HT1080 (cell line): Measurements from ENCODE around the gene OTOA. TPM values are rescaled to one million over a fixed set of nuclear protein-coding genes. Genes with fewer than 3 reads are reported as not detected.
"Not testable (repeated sequence)": the region's sequence is repeated elsewhere in the genome, so short reads cannot be mapped to it uniquely, and the experiment has no call there.

ENCODE experiments used
- DNase-seq: peaks from one replicate; pipeline ENCODE4 v3.0.0-alpha.2; 2015; ENCODE audit warnings: low read depth
- total RNA-seq: library from RNA; depleted of rRNA; stranded (reverse); fragments of >200 nt; shearing (Covaris generic); gene quantifications from 2 replicates; pipeline ENCODE4 v1.2.3, GENCODE V29; 2014

The OTOA gene
- total RNA-seq, 1 experiment from 2014 or later, result 0.11 TPM

- no peak for DNase-seq
These were observed 24.3 kb upstream of the OTOA start for GRCh38 chr16:21639493-21639892.

DNA sequence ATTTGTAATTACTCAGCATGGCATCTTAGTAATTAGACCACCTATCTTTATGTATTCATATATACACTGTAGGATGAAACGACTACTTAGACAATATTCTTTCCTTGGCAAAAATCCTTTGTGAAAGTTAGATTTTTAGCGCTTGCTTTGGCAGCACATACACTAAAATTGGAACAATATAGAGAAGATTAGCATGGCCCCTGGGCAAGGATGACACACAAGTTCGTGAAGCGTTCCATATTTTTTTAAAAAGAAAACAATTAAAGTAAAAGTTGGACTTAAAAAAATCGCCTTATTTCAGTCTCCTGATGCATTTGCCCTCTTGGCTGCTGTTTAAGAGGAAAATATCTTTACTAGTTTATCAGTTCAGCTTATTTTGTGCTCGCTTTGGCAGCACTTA, 21.9 kb upstream of the OTOA start:
- DNase-seq, result no peak

DNA sequence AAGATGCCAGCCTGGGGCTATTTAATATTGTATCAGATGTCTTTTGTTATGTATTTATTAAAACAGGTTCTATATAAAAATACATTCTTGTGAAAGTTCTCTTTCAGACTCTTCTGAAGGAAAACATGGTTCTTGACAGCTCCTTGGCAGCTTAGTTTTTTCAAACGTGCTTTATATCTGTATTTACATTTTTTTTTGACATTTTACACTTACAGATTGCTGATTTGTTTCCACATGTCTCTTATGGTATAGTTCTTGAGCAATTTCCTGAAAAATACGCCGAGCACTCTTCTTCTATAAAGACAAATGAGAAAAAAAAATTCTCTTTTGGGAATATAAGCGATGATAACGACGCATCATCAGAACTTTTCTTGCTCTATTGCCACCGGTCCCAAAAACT, 20.9 kb upstream of the OTOA start:
- no peak for DNase-seq

- no peak for DNase-seq
These were observed 20.0 kb upstream of the OTOA start for GRCh38 chr16:21643785-21644184.

- DNase-seq, result no peak
These were observed 19.1 kb upstream of the OTOA start for GRCh38 chr16:21644674-21645073.

DNA sequence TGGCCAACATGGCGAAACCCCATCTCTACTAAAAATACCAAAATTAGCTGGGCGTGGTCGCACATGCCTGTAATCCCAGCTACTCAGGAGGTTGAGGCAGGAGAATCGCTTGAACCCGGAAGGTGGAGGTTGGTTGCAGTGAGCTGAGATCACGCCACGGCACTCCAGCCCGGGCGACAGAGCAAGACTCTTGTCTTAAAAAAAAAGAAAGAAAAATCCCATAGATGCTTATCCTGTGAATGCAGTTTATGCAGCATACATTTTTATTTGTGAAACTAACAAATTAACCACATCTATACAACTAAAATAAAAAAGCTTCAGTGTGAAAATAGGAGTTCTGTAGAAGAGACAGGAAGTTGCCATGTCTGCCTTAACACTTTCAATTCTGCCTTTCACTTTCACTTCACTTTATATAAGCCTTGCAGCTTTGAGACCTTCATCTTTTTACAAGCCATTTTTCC, 18.5 kb upstream of the OTOA start:
- DNase-seq, result no peak

- no peak for DNase-seq
These were observed 17.7 kb upstream of the OTOA start for GRCh38 chr16:21646091-21646490.

DNA sequence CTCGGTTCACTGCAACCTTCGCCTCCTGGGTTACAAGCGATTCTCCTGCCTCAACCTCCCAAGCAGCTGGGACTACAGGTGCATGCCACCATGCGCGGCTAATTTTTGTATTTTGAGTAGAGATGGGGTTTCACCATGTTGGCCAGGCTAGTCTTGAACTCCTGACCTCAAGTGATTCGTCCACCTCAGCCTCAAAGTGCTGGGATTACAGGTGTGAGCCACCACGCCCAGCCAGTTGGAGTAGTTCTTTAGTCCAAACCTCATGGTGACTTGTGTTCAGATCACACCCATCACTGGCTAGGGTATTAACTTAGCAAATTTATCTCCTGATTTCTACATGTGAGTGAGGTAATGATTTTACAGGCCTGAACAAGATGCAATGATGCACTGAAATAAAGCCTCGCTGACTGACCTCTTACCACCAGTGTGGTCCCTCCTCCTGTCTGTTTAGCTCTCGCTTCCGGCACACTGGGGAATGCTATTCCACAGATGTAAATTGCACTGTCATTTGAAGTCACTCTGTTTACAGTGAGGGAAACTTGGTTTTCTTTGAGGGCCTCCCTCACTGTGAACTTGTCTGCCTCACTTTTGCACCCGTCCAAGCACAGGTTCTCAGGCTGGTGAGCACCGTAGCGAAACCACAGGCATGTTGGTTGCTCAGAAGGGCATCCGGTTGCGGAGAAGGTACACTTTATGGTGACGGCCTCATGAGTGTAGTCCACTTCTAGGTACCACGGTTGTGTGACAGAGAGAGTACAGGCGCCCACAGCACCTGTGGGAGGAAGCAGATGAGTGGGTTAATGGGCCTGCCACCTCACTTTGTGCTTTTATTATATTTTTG, 16.8 kb upstream of the OTOA start:
- peak; percentile 83 for DNase-seq

DNA sequence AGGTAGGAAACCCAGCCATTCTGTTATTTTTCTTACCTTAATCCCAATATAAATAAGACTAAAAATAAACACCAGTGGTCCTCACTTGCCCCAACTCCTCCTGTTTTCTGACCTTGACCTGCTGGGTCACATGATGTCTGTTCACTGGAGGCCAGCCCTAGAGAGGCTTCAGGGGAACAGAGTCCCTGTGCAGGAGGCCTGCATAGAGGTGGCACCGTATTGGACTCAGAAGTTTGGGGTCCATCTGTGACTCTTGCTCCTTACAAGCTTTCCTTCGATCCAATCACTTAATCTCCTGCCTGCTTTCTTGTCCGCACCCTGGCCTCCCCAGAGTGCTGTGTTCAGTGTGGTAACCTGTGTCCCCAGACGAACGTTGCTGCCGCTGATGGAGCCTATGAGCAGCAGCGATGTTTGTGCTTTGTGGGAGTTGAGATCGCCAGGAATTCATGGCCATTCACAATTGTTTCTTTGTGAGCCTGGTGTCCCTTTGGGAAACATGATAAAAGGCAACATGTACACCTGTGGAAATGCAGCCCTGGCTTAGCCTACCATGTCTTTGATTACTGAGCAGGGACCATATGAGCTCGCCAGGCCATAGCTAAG, 16.1 kb upstream of the OTOA start:
- DNase-seq, result no peak

GRCh38 chr16:21649826-21650406, 13.9 kb upstream of the OTOA start:
- DNase-seq, result not testable (repeated sequence)

- no peak for DNase-seq
These were observed 13.2 kb upstream of the OTOA start for GRCh38 chr16:21650521-21650920.

DNA sequence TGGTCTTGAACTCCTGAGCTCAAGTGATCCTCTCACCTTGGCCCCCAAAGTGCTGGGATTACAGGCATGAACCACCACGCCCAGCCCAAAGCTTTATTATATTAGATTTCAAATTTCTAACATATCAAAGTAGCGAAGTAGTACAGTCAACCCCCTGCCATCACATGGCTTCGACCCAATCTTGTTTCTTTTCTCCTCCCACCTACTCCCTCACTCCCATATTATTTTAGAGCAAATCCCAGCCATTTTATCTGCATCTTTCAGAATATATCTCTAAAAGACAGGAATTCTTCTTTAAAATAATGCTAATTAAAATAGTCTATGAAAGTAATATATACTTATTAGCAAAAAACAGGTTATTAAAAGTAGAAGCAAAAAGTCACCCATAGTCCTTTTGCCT, 12.3 kb upstream of the OTOA start:
- no peak for DNase-seq

GRCh38 chr16:21652453-21652852, 11.3 kb upstream of the OTOA start, which contains the start of gene IGSF6:
IGSF6 (minus strand) TSS chr16:21652608; CDS start chr16:21652598, 10 bp downstream.
- DNase-seq, result no peak

DNA sequence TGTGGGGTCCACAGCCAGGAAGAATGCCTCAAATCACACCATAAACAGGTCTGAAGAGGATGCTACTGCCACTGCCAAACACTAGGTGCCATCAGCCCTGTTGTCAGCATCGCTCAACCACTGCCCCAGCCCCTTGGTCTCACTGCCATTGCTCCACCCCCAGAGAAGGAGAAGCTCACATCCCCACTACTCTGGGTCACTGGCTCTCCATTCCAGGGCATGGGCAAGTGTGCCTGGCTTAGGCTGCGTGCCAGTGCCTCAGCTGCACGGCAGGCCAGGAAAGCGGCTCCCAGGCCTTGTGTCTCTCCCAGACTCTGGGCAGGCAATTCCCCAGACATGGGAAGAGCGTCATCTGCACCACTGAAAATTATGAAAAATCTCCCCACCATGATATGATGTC, 10.2 kb upstream of the OTOA start:
- no peak for DNase-seq

GRCh38 chr16:21654466-21654865, 9.3 kb upstream of the OTOA start:
- DNase-seq, result no peak

DNA sequence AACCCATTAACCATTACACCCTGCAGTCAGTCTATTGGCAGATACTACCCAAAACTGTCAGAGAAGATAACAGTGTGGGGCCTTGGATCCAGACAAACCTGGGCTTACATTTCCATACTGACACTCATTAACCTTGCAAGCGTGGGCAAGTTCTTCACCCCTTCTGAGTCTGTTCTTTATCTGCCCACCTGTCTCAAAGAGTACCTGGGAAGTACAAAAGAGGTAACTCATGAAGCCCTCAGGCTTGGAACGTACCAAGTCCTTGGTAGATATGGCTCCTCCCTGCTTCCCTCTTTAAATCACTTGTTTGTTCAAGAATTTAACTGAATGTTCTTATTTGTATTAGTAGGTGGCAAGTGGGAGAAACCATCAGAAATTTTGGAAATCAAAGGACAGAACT, 8.9 kb upstream of the OTOA start:
- no peak for DNase-seq

DNA sequence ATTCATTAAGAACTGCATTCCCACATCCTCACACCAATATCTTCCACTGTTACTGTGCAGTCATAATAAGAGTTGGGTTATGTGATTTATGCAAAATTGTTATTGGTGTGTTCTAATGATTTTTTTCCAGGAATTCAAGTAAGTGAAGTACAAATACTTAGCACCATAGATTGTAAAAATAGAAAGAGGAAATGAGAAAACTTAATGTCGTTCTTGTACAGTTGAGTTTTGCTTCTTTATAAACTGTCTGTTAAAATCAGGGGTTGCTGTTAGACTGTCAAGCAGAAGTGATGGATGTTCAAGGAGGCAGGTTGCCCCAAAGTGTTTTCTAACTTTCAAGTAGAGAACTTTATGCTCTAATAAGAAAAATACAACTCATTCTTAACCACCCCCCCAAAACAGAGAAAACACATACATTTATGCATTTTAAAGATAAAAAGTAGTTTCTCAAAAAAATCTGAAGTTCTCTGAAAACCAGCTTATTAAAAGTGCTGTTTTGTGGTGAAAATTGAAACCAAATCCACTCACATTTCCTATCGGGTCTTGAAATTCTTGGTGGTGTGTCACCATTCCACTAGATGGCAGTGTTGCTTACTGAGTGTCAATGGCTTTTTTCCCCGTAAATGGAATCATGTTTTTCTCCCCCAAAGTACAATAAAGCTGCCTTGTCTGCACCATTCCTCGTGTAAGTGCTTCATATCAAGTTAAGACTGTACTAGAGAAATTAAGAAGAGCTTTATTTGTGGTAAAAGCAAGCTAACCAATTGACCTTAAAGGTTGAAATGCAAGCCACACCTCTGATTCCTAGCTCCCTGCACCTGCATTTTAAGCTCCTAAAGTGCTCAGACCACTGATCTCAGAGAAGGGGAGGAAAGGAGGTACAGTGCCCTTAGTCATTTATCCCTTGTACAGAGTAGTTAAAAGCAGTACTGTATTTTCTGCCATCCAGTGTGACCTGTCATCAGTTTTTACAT, 6.7 kb upstream of the OTOA start:
- DNase-seq, result peak; percentile 56

GRCh38 chr16:21659124-21659523, 4.6 kb upstream of the OTOA start:
- DNase-seq, result no peak

DNA sequence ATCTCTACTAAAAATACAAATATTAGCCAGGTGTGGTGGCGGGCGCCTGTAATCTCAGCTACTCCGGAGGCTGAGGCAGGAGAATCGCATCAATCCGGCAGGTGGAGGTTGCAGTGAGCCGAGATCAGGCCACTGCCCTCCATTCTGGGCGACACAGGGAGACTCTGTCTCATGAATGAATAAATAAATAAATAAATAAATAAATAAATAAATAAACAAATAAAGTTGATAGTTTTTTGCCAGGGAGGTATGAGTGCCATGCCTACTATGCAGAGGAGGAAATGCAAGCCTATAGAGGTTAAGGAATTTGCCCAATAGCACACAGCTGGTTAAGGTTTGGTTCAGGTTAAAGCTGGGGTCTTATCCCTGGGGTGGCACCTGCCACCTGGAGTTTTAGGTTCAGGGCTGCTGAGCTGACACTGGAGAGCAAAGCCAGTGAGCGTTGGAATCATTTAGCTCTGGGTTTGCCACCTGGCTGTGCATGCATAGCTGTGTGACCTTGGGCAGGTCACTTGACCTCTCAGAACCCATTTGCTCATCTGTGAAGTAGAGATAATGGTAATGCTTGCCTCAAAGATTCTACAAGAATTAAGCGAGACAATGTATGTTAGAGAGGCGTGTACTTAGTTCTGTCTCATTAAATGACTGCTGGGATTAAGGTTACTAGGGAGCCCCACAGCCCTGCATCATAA, 1.2 kb downstream of the OTOA start:
- no peak for DNase-seq

GRCh38 chr16:21666772-21667171, 3.0 kb downstream of the OTOA start:
- no peak for DNase-seq

DNA sequence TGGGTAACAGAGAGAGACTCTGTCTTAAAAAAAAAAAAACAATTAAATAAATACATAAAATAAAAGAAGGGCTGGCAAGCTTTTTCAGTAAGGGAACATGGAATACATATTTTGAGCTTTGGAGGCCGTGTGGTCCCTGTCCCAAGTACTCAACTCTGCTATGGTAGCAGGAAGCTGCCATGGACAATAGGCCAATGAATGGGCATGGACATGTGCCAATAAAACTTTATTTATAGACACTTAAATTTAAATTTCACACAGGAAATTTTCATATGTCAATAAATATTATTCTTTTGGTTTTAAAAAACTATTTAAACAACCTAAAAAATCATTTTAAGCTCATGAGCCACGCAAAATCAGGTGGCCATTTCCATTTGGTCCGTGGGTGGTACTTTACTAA, 3.8 kb downstream of the OTOA start:
- no peak for DNase-seq
